ENCODE results near the gene FAM20A.

FAM20A gene

DNA sequence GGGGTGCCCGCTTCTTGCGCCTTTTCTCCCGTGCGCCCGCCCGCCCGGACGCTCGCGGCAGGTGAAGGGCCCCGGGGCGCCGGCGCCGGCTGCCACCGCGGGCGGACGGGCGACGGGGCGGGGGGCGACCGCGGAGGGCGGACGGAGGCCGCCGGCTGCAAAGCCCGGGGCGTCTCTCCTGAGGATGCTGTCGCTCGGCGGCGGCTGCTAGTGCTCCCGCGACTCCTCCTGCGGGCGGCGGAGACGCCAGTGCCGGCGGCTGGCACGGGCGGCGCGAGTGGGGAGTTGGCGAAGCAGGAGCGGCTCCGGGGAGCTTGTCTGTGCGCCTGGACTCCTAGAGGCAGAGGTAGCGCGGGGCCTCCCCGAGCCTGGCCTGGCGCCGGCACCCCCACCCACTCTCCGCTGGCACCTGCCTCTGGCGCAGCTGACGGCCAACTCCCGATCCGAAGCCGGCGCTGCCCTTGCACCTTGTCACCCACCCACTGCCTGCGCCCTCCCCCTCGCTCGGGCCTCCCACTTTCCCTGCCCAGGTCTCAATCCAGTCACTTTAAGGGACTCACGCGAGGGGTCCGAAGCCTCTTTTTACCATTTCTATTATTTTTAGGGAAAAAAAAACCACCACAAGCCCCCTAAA, at the start of gene FAM20A:
TSS of gene FAM20A (minus strand) at position 437 of the 634 bp plus-strand sequence. CDS start 701 bp downstream, outside the sequence.
- DNase-seq: peak; percentile 57

DNA sequence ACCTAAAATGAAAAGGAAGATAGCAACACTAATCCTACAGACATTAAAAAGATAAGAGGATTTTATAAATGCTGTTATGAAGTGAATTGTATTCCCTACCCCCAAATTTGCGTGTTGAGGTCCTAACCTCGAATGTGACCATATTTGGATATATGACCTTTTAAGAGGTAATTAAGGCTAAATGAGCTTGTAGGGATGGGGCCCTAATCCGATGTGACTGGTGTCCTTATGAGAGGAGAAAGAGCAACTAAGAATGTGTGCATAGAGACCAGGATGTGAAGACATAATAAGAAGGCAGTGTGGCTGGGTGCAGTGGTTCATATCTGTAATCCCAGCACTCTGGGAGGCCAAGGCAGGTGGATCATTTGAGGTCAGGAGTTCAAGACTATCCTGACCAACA, 48.2 kb upstream of the FAM20A start:
- DNase-seq: no peak

GRCh38 chr17:68646626-68647526, 45.7 kb upstream of the FAM20A start:
- no peak for DNase-seq

DNA sequence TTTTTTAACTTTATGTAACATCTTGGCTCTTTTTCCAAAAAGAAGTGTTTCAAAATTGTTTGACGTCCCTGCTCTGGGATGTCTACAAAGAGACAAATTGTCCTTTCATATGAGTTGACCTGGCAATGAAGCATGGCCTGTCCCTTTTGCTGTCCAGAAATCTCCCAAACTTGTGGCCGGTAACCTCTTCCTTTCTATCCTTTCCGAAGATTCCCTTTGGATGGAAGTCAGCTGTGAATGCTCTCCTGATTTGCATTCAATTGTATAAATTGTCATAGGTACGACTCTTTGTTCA, 40.9 kb upstream of the FAM20A start:
- no peak for DNase-seq

- no peak for DNase-seq
Measured at GRCh38 chr17:68641276-68642117, 40.3 kb upstream of the FAM20A start.

DNA sequence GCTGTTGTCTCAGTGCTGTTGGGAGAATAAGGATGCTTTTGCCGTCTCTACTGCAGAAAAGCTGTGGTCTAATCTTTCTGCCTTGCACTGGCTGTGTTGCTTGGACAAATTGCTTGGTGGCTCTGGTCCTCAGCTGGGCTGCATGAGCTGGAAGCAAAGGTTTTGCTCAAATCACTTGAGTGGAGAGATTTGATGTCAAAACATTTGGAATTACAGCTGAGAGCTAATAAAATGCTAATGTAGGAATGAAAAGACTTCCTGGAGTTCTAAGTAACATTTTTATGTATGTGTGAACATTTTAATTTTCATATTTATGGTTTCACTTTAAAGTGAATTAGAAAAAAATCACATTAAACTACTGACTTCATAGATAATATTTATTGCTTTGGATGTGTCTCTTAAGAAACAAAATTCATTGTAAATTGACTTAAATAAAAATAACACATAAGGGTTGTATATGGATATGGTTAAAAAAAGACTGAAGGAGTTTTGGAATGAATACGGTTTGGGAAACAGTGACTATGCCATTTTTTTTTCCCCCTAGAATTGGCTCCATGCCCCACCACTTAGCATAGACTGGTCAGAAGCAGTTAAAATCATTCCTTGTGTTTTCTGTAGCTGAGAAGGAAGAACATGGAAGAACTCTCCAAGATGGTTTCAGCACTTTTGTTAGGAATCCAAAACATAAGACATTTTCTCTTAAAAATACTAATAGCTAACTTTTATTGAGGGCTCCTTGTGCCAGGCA, 39.2 kb upstream of the FAM20A start:
- DNase-seq: no peak

DNA sequence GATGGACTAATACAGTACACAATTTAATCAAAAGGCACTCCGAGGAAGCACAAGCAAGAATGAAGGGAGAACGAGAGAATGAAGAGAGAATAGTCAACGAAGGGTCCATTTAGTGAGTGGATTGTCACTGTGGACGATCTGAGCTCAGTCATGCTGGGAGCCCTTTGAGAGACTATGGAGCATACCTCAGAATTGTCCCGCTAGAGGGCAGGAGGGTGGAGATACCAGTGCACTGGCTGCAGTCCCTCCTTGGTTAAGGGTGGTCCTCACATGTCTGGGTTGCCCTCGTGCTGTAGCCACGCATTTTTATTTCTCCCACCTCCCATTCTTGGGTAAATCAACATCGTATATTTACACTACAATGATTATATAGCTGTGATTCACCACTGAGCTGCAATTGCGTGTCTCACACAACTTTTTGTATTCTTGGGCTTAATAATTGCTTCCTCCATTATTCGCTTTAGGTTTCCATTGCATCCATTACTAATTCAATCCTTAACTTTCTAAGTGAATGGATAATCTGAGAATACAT, 33.2 kb upstream of the FAM20A start:
- no peak for DNase-seq

DNA sequence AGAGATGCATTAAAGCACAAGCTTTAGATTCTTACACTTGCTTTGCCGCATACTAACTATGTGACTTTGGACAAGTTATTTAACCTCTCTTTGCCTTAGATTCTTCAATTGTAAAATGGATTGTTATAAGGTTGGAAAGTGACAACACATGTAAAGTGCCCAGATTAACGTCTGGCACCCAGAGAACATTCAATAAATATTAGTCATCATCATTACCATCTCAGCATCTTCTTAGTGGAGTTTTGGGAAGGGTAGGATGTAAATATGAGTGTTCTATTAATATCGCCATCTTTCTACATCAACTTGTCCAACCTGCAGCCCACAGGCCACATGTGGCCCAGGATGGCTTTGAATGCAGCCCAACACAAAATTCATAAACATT, 27.4 kb upstream of the FAM20A start:
- DNase-seq: no peak

- DNase-seq: no peak
Measured at GRCh38 chr17:68627956-68628575, 26.9 kb upstream of the FAM20A start.

DNA sequence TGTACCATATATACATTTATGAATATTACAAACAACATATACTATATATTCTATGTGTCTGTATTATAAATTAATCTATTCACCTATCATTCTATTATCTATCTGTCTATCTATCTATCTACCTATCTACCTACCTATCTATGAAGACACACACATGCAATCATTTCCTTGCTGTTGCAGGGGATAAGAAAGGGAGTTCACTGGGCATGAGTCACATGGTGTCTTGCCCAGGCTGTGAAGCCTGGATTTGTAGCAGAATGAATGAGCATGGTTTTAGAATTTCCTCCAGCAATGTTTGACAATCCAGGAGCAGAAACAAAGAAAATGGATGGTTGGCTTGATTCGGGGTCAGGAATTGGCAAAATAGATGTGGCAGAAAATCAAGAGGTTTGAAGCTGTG, 23.2 kb upstream of the FAM20A start:
- no peak for DNase-seq

DNA sequence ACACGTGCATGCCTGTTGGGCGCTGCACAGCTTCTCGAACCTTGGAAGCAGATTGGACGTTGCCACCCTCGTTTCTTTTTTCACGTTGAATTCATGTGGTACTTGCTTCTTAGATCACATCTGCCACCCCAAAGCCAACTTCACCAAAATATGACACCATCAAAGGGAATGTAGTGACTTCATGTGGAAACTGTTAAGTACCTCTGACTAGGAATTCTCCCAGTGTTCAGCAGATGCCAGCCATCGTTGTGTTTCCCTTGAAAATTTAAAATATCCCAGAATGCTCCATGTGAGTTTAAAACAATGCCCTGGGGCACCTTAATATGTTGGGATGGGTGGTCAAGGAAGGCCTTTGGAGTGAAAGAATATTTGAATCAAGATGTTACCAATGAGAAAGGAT, 22.6 kb upstream of the FAM20A start:
- no peak for DNase-seq

GRCh38 chr17:68622423-68622822, 21.3 kb upstream of the FAM20A start:
- no peak for DNase-seq

DNA sequence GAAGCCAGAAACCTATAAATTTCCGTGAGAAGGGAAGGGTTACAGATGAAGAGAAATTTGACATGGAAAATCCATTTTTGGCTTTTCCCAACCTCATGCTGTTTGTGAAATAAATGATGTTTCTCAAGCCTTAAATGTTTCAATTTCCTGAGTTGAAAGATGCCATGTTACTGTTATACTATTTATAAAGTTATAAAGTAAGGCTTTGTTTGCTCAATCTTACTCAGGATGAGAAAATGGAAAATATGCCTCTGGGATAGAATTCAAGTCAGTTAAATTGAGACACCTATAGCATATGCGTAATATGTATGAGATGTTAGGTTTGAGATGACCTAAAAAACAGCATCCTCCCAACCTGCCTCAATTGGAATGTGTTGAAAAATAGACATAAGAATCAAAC, 19.9 kb upstream of the FAM20A start:
- DNase-seq: no peak

GRCh38 chr17:68616334-68616733, 15.2 kb upstream of the FAM20A start:
- DNase-seq: no peak

- no peak for DNase-seq
Measured at GRCh38 chr17:68614718-68615117, 13.6 kb upstream of the FAM20A start.

DNA sequence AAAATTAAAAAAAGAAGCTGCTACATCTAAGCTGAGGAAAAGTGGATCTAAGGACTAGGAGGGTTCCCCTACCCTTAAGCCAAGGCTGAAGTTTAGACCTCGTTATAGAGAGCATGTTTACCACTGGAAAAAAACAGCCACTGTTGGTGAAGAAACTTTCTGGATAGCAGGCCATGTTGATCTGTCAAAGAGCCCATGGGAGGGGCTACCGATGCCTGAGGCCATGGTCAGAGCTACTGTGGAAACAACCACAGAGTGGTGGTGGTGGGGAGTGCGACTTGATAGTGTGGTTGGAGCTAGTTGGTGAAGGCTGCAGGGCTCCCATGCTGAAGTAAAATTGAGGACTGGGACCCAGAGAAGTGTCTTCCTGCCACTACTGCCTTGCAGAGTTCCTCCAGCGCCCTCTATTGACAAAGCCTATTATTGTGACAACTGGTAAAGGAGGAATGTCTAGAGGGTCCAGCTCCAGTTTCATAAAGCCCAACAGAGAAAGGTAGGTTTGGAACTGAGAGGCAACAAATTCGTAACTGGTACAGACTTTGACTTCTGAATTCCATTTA, 12.7 kb upstream of the FAM20A start:
- DNase-seq: no peak

DNA sequence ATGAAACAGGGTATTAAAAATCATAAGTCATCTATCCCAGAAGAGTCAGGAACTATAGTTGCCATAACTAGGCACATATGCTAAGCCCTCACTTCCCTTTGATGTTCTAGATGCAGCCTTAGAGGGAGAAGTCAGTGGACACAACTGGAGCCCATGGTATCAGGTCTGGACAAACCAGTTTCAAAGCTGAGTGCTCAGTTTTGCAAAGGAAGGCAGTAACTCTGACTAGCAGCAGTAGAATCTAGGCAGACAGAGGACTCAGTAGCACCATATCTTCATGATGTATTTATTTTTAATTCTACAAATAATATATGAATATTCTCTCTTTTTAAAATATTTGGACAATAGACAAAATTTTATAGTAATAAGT, 11.7 kb upstream of the FAM20A start:
- DNase-seq: no peak

DNA sequence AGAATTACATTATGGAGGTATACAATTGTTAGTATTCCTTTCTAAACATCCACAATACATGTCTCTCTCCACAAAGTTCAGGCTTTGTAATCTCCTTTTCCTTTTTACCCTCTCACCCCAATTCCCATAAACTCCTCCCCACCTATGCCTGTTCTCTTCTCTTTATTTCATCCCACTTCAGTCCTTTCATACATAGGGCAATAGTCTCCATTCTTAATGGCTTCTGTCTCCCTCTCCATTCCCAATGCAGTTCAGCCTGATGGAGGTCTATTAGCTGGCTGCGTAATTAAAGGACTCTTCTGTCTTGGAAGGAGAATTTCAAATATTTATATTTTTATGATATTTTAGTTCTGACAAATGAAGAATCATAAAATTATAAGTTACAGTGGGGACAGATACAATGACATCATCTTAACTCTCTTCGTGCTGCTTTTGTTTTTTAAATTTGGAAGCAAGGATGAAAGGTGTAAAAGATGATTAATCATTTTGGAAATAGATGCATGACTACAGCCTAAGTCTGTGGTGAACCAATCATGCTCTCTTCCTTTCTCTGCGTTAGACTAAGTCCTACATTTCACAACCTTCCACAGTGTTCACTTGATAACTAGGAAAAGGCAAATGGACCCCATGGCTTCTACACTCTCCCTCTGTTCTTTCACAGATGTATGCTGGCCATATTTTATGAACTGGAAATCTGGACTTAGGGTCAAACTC, 11.2 kb upstream of the FAM20A start:
- no peak for DNase-seq

DNA sequence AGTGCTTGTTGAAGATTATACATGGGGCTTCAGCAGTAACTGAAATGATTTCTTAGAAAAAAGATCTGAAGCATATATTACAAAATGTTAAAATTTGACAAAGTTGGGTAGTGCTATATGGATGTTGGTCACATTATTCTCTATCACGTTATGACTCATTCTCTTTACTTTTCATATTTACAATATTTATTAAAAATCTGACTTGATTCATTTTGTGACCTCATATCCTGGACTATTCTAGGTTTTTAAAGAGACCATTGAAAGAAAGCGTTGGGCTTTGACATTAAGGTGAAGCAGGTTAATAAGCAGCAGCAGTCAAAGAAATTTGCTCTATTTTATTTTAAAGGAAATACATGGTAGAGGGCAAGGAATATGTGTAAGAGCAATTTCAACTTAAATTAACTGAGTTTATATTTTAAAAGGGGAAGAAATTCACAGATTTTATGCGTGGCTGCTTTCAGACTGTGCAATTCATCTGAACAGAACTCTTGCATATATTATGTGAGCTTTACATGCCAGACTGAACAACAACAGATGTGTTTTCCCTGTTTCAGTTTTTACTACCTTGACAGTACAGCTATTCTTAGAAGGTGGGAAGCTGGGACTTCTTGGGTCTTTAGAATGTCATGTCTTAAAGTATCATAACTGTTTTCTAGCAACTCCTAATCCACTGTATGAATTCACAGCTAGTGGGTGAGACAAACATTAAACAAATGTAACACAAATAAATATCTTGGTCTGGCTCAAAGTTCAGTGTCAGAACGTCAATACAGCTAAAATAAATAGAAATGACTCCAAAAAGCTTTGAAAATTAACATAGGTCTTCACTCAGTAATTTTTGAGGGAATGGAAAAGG, 10.4 kb upstream of the FAM20A start:
- no peak for DNase-seq

DNA sequence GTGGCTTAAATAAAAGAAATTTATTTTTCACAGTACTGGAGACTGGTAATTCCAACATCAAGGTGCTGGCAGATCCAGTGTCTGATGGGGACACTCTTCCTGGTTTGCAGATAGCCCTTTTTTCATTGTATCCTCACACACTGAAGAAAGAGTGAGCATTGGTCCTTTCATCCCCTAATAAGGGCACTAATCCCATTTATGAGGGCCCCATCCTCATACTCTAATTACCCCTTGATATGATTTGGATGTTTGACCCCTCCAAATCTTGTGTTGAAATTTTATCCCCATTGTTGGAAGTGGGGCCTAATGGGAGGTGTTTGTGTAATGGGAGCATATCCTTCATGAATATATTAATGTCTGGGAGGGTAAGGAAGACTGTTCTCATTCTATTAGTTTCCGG, 9.4 kb upstream of the FAM20A start:
- DNase-seq: no peak

Data from activated CD8-positive, alpha-beta memory T cell treated with anti-CD3 and anti-CD28 coated beads, Interleukin-2, amount 50 U/mL, for 48 hours (primary cell).